GM10248 (cell line): ENCODE data around the gene ANO1.

Source experiments
- CTCF ChIA-PET: fragments of 300-600 bp; sonication (Branson Sonifier 250); formaldehyde crosslinking; extraction: SDS; loops from one replicate; lab custom pipeline; 2021; ENCODE audit warnings: antibody characterized with exemption; lab: Yijun Ruan, JAX
- POLR2A ChIA-PET: fragments of 350-650 bp; sonication (Branson Sonifier 250); formaldehyde crosslinking; extraction: SDS; loops from one replicate; lab custom pipeline; 2020; ENCODE audit warnings: antibody characterized with exemption; lab: Yijun Ruan, JAX
- DNase-seq: peaks from one replicate; pipeline ENCODE4 v3.0.0; 2012; ENCODE audit errors: extremely low spot score
- CTCF ChIP-seq: IDR thresholded peaks from 2 replicates; pipeline ENCODE4 v1.5.1; 2012; ENCODE audit warnings: mild to moderate bottlenecking, low read depth; ENCODE audit errors: extremely low read depth, missing control alignments, control extremely low read depth

ANO1 gene

GRCh38 chr11:70133771-70134335 is 55.7 kb downstream of the ANO1 start:
- TF ChIP-seq CTCF = no peak
- CTCF ChIA-PET = no interaction called here
- no peak for DNase-seq

GRCh38 chr11:70134490-70134889 is 56.4 kb downstream of the ANO1 start:
- TF ChIP-seq CTCF = no peak
- CTCF ChIA-PET = no interaction called here
- POLR2A ChIA-PET = interaction anchor here (0.6 kb wide), 1 partner anchor 23 kb away, joined by 6 read pairs; no protein-coding TSS in a partner anchor
- no peak for DNase-seq

More at GRCh38 chr11:70133771-70134335, 55.7 kb downstream of the ANO1 start:
- POLR2A ChIA-PET = interaction anchor here (0.6 kb wide), 1 partner anchor 24 kb away, joined by 6 read pairs; no protein-coding TSS in a partner anchor

- ChIA-PET CTCF (no interaction called here), POLR2A (no interaction called here)
- DNase-seq = no peak
- TF ChIP-seq CTCF = no peak
Observed at GRCh38 chr11:70135142-70135541, 57.0 kb downstream of the ANO1 start.

GRCh38 chr11:70135625-70136059 is 57.5 kb downstream of the ANO1 start:
- no peak for DNase-seq
- POLR2A ChIA-PET = no interaction called here
- CTCF ChIA-PET = no interaction called here
- no peak for TF ChIP-seq CTCF

DNA sequence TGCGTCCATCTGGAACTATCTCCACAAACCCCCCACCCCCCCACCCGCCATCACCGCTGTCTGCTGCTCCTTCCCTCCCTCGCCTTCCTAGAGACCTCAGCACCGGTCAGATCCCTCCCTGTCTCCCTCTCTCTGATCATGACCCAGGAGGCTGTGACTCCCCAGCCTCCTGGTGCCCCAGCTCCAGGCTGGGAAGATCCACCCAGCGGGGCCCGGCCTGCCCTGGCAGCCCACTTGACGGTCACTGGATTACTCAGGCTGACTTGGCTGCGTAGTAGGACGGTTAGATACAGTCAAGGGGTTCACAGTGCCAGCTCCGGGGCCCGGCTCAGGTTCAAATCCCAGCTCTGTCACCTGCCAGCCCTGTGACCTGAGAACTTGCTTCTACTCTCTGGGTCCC is 59.3 kb downstream of the ANO1 start:
- CTCF ChIA-PET = no interaction called here
- POLR2A ChIA-PET = no interaction called here
- no peak for TF ChIP-seq CTCF
- DNase-seq = no peak

DNA sequence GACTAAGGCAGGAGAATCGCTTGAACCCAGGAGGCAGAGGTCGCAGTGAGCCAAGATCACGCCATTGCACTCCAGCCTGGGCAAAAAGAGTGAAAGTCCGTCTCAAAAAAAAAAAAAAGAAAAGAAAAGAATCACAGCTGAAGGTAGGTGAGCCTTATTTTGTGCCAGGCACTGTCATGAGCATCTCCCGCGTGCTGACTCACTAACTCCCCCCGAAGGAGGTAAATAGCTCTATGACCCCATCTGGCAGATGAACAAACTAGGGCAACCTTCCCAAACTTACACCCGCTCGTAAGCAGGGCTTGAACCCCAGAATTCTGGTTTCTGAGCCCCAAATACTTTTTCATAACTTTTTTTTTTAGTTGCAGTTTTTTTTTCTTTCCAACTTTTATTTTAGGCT is 60.3 kb downstream of the ANO1 start:
- ChIA-PET POLR2A (no interaction called here), CTCF (no interaction called here)
- no peak for TF ChIP-seq CTCF
- DNase-seq = no peak

DNA sequence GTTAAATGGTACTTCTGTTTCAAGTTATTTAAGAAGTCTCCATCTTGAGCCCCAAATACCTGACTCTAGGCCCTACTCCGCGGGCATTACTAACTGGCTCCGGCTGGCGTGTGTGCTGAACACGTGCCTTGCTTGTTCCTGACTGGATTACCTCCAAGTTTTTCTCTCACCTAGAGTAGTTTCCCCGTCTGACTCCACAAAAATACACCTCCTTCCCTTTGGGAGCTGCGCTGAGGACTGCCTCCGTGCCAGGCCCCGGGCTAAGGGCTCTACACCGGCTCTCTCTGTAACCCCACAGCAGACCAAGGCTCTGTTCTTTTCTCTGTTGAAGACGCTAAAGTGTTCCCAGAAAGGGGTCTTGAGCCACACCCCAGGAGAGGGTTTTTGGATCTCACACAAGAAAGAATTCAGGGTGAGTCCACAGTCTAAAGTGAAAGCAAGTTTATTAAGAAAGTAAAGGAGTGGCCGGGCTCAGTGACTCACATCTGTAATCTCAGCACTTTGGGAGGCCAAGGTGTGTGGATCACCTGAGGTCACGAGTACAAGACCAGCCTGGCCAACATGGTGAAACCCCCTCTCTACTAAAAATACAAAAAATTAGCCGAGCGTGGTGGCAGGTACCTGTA is 61.8 kb downstream of the ANO1 start:
- TF ChIP-seq CTCF = no peak

More for the DNA sequence above, 61.8 kb downstream of the ANO1 start:
- ChIA-PET POLR2A (no interaction called here), CTCF (no interaction called here)
- DNase-seq = no peak
